ENCODE results near the gene TMIE. TPM values are rescaled to one million over a fixed set of nuclear protein-coding genes. Genes with fewer than 3 reads are reported as not detected.

TMIE gene
- total RNA-seq, 1 donor from 2014 or later = not detected

- DNase-seq (ENCODE audit: extremely low read depth, low read depth, low spot score) = no peak
These were observed 55.5 kb downstream of the TMIE start for GRCh38 chr3:46756642-46757041.

- no peak for DNase-seq (ENCODE audit: extremely low read depth, low read depth, low spot score)
These were observed 58.3 kb downstream of the TMIE start for GRCh38 chr3:46759239-46760167.

Other genes with a start within 250 kb of the TMIE start
- gene LTF, start 236.5 kb upstream of the TMIE start, total RNA-seq = not detected in 2 replicates
- gene RTP3, start 203.4 kb upstream of the TMIE start, total RNA-seq = not detected in 2 replicates
- gene LRRC2, start 135.1 kb upstream of the TMIE start, total RNA-seq = 0.41 TPM in 1 of 2 replicates, not detected in the other
- gene FAM240A, start 88.9 kb upstream of the TMIE start, total RNA-seq = not detected in 2 replicates
- gene ALS2CL, start 7.7 kb upstream of the TMIE start, total RNA-seq = 7.8 and 13.5 TPM in 2 replicates
- gene PRSS50, start 16.5 kb downstream of the TMIE start, total RNA-seq = not detected in 2 replicates
- not detected in 2 replicates for gene MYL3, start 162.1 kb downstream of the TMIE start, total RNA-seq
- not detected in 2 replicates for gene PTH1R, start 176.3 kb downstream of the TMIE start, total RNA-seq

Data from glomerular endothelial cell (primary cell).